HG02798 (cell line): Measurements from ENCODE around the gene LYRM1.
"Not testable (repeated sequence)": the region's sequence is repeated elsewhere in the genome, so short reads cannot be mapped to it uniquely, and the experiment has no call there.

Experiments
- ATAC-seq: cut with Tn5 transposase; IDR thresholded peaks from one replicate; pipeline ENCODE4 v1.9.1; 2021; ENCODE audit warnings: mild to moderate bottlenecking; ENCODE audit not compliant: unreplicated experiment, poor library complexity

LYRM1 gene

GRCh38 chr16:20960899-20961298 is 60.3 kb downstream of the LYRM1 start:
- ATAC-seq: no peak

GRCh38 chr16:20968765-20969164 is 68.2 kb downstream of the LYRM1 start:
- ATAC-seq: no peak

GRCh38 chr16:20969386-20969785 is 68.8 kb downstream of the LYRM1 start:
- ATAC-seq: no peak

- no peak for ATAC-seq
These were observed 70.8 kb downstream of the LYRM1 start for GRCh38 chr16:20971401-20971800.

- not testable (repeated sequence) for ATAC-seq
These were observed 72.6 kb downstream of the LYRM1 start for GRCh38 chr16:20973201-20973600.
